OCI-LY1 (cell line): ENCODE results near the gene CDC45.

ENCODE experiments used
- H2AFZ ChIP-seq: fragments of 200-600 bp; sonication (generic), shearing (Covaris generic); 2 replicates; pipeline ENCODE4 v1.6.0; 2014; ENCODE audit warnings: antibody characterized with exemption, mild to moderate bottlenecking, low read length
- H3F3A ChIP-seq: fragments of 200-600 bp; sonication (generic), shearing (Covaris generic); 2 replicates; pipeline ENCODE4 v1.6.0; 2014; ENCODE audit warnings: mild to moderate bottlenecking, antibody characterized with exemption, low read length, moderate library complexity; ENCODE audit not compliant: insufficient read depth
- H3K27ac ChIP-seq: fragments of 200-600 bp; sonication (generic); 2 replicates; pipeline ENCODE4 v1.5.1; 2014; ENCODE audit warnings: low read length, mixed run types, mild to moderate bottlenecking, low read depth; ENCODE audit not compliant: poor library complexity, severe bottlenecking
- H3K27me3 ChIP-seq: fragments of 200-600 bp; sonication (generic); 2 replicates; pipeline ENCODE4 v1.6.0; 2014; ENCODE audit warnings: antibody characterized with exemption, mild to moderate bottlenecking, low read length, moderate library complexity; ENCODE audit not compliant: insufficient read depth
- H3K36me3 ChIP-seq: fragments of 200-600 bp; sonication (generic); 2 replicates; pipeline ENCODE4 v1.6.1; 2014; ENCODE audit warnings: mild to moderate bottlenecking, antibody characterized with exemption, low read length, moderate library complexity, mixed read lengths; ENCODE audit not compliant: insufficient read depth
- H3K4me1 ChIP-seq: fragments of 200-600 bp; sonication (generic); 2 replicates; pipeline ENCODE4 v1.5.1; 2014; ENCODE audit warnings: mild to moderate bottlenecking, low read length, moderate library complexity; ENCODE audit not compliant: insufficient read depth, severe bottlenecking
- H3K4me2 ChIP-seq: fragments of 200-600 bp; sonication (generic), shearing (Covaris generic); 2 replicates; pipeline ENCODE4 v1.6.1; 2014; ENCODE audit warnings: low read length
- H3K4me3 ChIP-seq: fragments of 200-600 bp; sonication (generic); 2 replicates; pipeline ENCODE4 v1.5.1; 2014; ENCODE audit warnings: low read length, low read depth, mild to moderate bottlenecking, mixed read lengths; ENCODE audit not compliant: poor library complexity, severe bottlenecking
- H3K79me2 ChIP-seq: fragments of 200-600 bp; shearing (Covaris generic); 2 replicates; pipeline ENCODE4 v1.6.1; 2016; ENCODE audit warnings: mixed run types, low read length, mixed read lengths; ENCODE audit not compliant: insufficient read depth
- H3K9ac ChIP-seq: fragments of 200-600 bp; sonication (generic), shearing (Covaris generic); 2 replicates; pipeline ENCODE4 v1.6.1; 2014; ENCODE audit warnings: mild to moderate bottlenecking, low read length, mixed read lengths
- H3K9me2 ChIP-seq: fragments of 200-600 bp; sonication (generic), shearing (Covaris generic); 2 replicates; pipeline ENCODE4 v1.6.1; 2014; ENCODE audit warnings: low read depth, mild to moderate bottlenecking, low read length, mixed read lengths
- H3K9me3 ChIP-seq: fragments of 200-600 bp; shearing (Covaris generic); 2 replicates; pipeline ENCODE4 v1.6.1; 2014; ENCODE audit warnings: low read length, mixed read lengths
- H4K20me1 ChIP-seq: fragments of 200-600 bp; sonication (generic), shearing (Covaris generic); 2 replicates; pipeline ENCODE4 v1.6.0; 2016; ENCODE audit warnings: mild to moderate bottlenecking, low read length; ENCODE audit not compliant: insufficient read depth
- CTCF ChIP-seq: fragments of 200-600 bp; sonication (generic), shearing (Covaris generic); IDR thresholded peaks from 2 replicates; pipeline ENCODE4 v1.5.1; 2017; ENCODE audit warnings: mild to moderate bottlenecking, antibody characterized with exemption, low read length, moderate library complexity, mixed read lengths
- EZH2 ChIP-seq: fragments of 200-600 bp; sonication (generic), shearing (Covaris generic); IDR thresholded peaks from 2 replicates; pipeline ENCODE4 v1.8.0; 2017; ENCODE audit warnings: borderline replicate concordance, mixed run types, mild to moderate bottlenecking, antibody characterized with exemption, low read length, moderate library complexity, mixed read lengths

Gene CDC45

GRCh38 chr22:19471572-19471971 lies 8.1 kb upstream of the CDC45 start:
- peaks cover 85% of the 10 kb centered on the region for H3K36me3 ChIP-seq
- no peak for TF ChIP-seq CTCF
- TF ChIP-seq EZH2, result no peak
- H3K79me2 ChIP-seq, result peaks cover 10% of the 10 kb centered on the region

GRCh38 chr22:19472233-19472632 lies 7.5 kb upstream of the CDC45 start:
- H3K79me2 ChIP-seq, result peaks cover 15% of the 10 kb centered on the region
- H3K9me2 ChIP-seq, result no peaks in the 10 kb centered on the region
- no peak overlapping the region for H3K27ac ChIP-seq
- H3K4me1 ChIP-seq, result peaks cover 3% of the 10 kb centered on the region
- no peaks in the 10 kb centered on the region for H3K27me3 ChIP-seq
- no peaks in the 10 kb centered on the region for H4K20me1 ChIP-seq
- peaks cover 78% of the 10 kb centered on the region for H3K36me3 ChIP-seq
- no peak overlapping the region for H3K4me3 ChIP-seq
- H3K9ac ChIP-seq, result no peak overlapping the region
- H2AFZ ChIP-seq, result no peak overlapping the region
- no peaks in the 10 kb centered on the region for H3K9me3 ChIP-seq
- H3K4me2 ChIP-seq, result no peak overlapping the region
- no peaks in the 10 kb centered on the region for H3F3A ChIP-seq
- TF ChIP-seq EZH2 (no peak), CTCF (no peak)

More at GRCh38 chr22:19471572-19471971, 8.1 kb upstream of the CDC45 start:
- Histone ChIP-seq H3K4me1 (no peaks in the 10 kb centered on the region), H3K4me2 (no peak overlapping the region), H2AFZ (no peak overlapping the region), H3K9me2 (no peaks in the 10 kb centered on the region), H3K4me3 (no peak overlapping the region), H3K9ac (no peak overlapping the region), H4K20me1 (no peaks in the 10 kb centered on the region), H3K27me3 (no peaks in the 10 kb centered on the region), H3K27ac (no peak overlapping the region), H3K9me3 (no peaks in the 10 kb centered on the region), H3F3A (no peaks in the 10 kb centered on the region)

- H4K20me1 ChIP-seq, result no peaks in the 10 kb centered on the region
- H3K9ac ChIP-seq, result no peak overlapping the region
- peaks cover 65% of the 10 kb centered on the region for H3K36me3 ChIP-seq
Measured at GRCh38 chr22:19473578-19473977, 6.1 kb upstream of the CDC45 start.

More at GRCh38 chr22:19473578-19473977, 6.1 kb upstream of the CDC45 start:
- Histone ChIP-seq H3K4me3 (no peak overlapping the region), H3K27ac (no peak overlapping the region), H2AFZ (no peak overlapping the region), H3K27me3 (no peaks in the 10 kb centered on the region), H3K4me1 (peaks cover 14% of the 10 kb centered on the region), H3K9me3 (no peaks in the 10 kb centered on the region), H3F3A (no peaks in the 10 kb centered on the region), H3K9me2 (no peaks in the 10 kb centered on the region), H3K4me2 (no peak overlapping the region), H3K79me2 (peaks cover 28% of the 10 kb centered on the region)
- TF ChIP-seq CTCF, result no peak
- no peak for TF ChIP-seq EZH2
